ENCODE measurements around the gene LY6G6C. TPM values are rescaled to one million over a fixed set of nuclear protein-coding genes. Genes with fewer than 3 reads are reported as not detected.

Gene LY6G6C
- total RNA-seq, 4 donors from 2014 or later, result not detected

DNA sequence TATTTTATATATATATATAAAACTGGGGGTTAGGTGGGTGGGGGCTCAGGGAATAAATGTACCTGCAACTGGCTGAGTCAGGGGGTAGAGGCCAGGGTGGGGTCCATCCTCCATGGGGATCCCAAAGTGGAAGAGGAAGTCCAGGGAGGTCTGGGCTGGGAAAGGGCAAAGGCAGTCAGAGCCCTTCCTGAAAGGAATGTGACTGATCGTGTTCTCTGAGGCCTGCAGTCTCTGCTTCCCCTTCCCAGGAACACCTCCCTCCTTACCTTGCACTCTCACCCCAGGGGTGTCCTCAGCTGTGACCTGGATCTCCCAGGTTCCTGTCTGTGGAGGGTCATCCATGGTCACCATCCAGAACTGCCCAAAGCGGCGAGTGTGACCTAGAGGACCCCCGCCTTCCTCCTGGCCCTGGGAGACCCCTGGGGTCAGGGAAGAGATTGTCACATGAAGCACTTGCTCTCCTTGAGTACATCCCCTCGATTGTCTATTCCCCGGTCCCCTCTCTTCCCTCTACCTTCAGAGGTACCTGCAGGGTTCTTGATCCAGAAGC lies 45.6 kb upstream of the LY6G6C start:
- WGBS, 2 donors (ENCODE audit: low coverage in 1 of 2), result 17 to 64% methylated on average over 1 to 3 of the region's 6 CpGs
- TF ChIP-seq POLR2A (IDR thresholded peaks at IDR 0.05), result no peak
- TF ChIP-seq, protein P1, sequence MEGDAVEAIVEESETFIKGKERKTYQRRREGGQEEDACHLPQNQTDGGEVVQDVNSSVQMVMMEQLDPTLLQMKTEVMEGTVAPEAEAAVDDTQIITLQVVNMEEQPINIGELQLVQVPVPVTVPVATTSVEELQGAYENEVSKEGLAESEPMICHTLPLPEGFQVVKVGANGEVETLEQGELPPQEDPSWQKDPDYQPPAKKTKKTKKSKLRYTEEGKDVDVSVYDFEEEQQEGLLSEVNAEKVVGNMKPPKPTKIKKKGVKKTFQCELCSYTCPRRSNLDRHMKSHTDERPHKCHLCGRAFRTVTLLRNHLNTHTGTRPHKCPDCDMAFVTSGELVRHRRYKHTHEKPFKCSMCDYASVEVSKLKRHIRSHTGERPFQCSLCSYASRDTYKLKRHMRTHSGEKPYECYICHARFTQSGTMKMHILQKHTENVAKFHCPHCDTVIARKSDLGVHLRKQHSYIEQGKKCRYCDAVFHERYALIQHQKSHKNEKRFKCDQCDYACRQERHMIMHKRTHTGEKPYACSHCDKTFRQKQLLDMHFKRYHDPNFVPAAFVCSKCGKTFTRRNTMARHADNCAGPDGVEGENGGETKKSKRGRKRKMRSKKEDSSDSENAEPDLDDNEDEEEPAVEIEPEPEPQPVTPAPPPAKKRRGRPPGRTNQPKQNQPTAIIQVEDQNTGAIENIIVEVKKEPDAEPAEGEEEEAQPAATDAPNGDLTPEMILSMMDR (IDR thresholded peaks at IDR 0.05), result no peak
- TF ChIP-seq EP300 (IDR thresholded peaks at IDR 0.05), result no peak
- TF ChIP-seq POLR2AphosphoS5 (IDR thresholded peaks at IDR 0.05), result no peak
- no peaks in the 10 kb centered on the region for H3K27me3 ChIP-seq
- no peak overlapping the region for H3K4me3 ChIP-seq
- ATAC-seq, result no peak
- H3K36me3 ChIP-seq, result peaks cover 0 to 2% of the 10 kb centered on the region in 2 donors
- H3K9me3 ChIP-seq, result no peaks in the 10 kb centered on the region
- H3K4me1 ChIP-seq, result peaks cover 0 to 19% (median 3%) of the 10 kb centered on the region in 3 donors
- H3K27ac ChIP-seq, result no peak overlapping the region

DNA sequence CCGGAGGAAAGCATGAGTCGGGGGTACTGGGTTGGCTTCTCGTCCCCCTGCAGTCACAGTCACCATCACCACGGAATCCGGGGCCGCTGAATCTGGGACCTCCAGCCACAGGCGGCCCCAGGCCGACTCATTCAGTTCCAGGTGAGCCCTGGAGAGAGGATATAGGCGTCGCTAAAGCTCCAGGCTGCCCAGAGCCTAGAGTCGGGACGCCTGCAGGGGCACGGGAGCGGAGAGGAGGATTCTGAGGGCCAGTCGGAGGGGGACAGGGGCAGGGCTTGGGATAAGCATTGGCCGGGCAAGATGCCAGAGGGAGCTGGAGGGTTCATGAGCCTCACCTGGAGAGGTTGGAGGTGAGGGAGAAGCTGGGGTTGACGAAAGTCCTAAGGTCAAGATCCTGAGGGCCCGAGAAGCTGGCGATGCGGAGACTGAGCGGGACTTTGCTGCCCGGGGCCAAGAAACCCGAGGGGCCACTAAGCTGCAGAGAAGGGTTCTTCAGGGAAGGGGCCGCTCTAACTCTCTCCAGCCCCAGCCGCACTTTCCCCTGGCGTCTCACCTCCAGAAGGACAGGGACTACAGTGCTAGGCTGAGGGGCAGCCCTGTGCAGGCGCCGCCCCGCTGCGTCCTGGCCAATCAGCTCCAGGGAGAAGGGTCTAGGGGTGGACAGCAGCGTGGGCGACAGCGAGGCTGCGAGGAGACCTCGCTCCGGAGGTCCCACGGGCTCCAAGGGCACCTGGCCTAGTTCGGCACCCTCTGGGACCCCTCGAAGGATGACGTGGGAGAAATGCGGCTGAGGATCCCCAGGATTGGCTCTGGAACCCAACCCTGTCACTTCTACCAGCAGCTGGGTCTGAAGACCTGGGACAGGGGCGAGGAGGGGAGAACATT lies 44.6 kb upstream of the LY6G6C start:
- 4 to 53% methylated on average over 8 to 14 of the region's 42 CpGs for WGBS, 2 donors (ENCODE audit: low coverage in 1 of 2)
- H3K36me3 ChIP-seq, result peaks cover 0 to 12% of the 10 kb centered on the region in 2 donors
- H3K27ac ChIP-seq, result no peak overlapping the region
- H3K4me1 ChIP-seq, result peaks cover 0 to 19% (median 3%) of the 10 kb centered on the region in 3 donors
- H3K4me3 ChIP-seq, result peak overlapping the region in 1 of 2 donors; percentile 32
- TF ChIP-seq EP300 (IDR thresholded peaks at IDR 0.05), result no peak
- no peaks in the 10 kb centered on the region for H3K9me3 ChIP-seq
- ATAC-seq, result peak; percentile 58
- H3K27me3 ChIP-seq, result no peaks in the 10 kb centered on the region

DNA sequence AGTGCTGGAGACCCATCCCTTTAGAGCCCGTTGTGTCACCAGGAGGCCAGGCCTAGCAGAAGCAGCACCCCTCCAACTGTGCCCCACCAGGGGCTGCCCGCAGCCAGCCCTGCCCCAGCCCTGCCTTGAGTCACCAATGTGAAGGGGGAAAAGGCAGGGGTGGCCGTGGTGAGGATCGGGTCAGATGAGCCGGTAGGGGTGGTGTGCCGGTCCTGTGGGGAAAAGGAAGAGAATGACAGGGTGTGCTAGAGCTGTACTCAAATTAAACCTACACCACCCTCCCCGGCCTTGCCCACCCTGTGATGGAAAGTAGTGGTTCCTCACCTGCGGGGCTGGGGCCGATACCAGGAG lies 44.0 kb upstream of the LY6G6C start:
- Histone ChIP-seq H3K36me3 (peaks cover 0 to 15% of the 10 kb centered on the region in 2 donors), H3K9me3 (no peaks in the 10 kb centered on the region), H3K27ac (no peak overlapping the region), H3K4me3 (no peak overlapping the region), H3K27me3 (no peaks in the 10 kb centered on the region), H3K4me1 (peaks cover 0 to 19% (median 3%) of the 10 kb centered on the region in 3 donors)
- 80% methylated on average over 1 of the region's 9 CpGs; no CpG with 5 or more reads in 1 of the 2 donors for WGBS, 2 donors (ENCODE audit: low coverage in 1 of 2)
- no peak for ATAC-seq
- TF ChIP-seq, protein P1 (IDR thresholded peaks at IDR 0.05), result no peak
- TF ChIP-seq POLR2A (IDR thresholded peaks at IDR 0.05), result no peak
- TF ChIP-seq POLR2AphosphoS5 (IDR thresholded peaks at IDR 0.05), result no peak
- no peak for TF ChIP-seq EP300 (IDR thresholded peaks at IDR 0.05)

DNA sequence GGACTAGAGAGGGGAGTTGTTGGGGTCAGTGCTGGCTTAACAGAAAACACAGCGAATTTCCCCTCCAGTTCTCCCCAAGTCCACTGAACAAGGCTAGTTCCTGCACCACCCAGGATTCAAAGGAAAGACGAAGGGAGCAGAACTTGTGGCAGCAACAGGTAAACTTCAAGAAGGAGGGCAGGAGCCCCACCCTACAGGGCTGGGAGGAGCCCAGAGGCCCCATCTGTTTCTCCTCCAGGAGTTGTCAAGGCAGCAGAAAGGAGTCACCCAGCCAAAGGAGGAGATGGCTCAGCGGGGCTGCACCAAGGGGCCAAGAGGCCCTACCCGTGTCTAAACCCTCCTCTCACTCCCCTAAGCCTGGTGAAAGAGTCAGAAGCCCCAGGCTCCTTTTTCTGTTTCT lies 42.7 kb upstream of the LY6G6C start:
- H3K27ac ChIP-seq, result no peak overlapping the region
- no peaks in the 10 kb centered on the region for H3K27me3 ChIP-seq
- no peaks in the 10 kb centered on the region for H3K9me3 ChIP-seq
- ATAC-seq, result no peak
- H3K36me3 ChIP-seq, result peaks cover 0 to 25% of the 10 kb centered on the region in 2 donors
- 52 to 70% methylated on average over 1 to 4 of the region's 4 CpGs for WGBS, 2 donors (ENCODE audit: low coverage in 1 of 2)
- H3K4me1 ChIP-seq, result peaks cover 0 to 19% (median 3%) of the 10 kb centered on the region in 3 donors
- H3K4me3 ChIP-seq, result no peak overlapping the region
- TF ChIP-seq POLR2AphosphoS5 (IDR thresholded peaks at IDR 0.05) (no peak), EP300 (IDR thresholded peaks at IDR 0.05) (no peak), POLR2A (IDR thresholded peaks at IDR 0.05) (no peak)
- TF ChIP-seq, protein P1 (IDR thresholded peaks at IDR 0.05), result no peak

DNA sequence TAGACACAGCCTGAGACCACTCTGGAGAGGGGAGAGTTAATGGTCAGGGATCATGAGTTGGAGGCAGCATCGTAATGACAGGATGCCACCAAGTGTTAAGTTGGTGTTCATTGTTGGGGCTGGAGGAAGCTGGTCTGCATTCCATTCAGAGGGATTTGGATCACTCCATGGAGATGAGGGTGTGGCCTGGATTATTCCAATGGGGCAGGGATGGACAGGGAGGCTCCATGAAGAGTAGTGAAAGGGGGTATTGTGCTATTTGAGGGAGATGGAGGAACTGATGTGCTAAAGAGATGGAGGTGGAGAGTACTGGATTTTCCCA lies 42.0 kb upstream of the LY6G6C start:
- WGBS, 2 donors (ENCODE audit: low coverage in 1 of 2), result 22 to 33% methylated on average over 1 of the region's 1 CpG

More for the DNA sequence above, 42.0 kb upstream of the LY6G6C start:
- no peak for TF ChIP-seq EP300 (IDR thresholded peaks at IDR 0.05)
- TF ChIP-seq, protein P1 (IDR thresholded peaks at IDR 0.05), result no peak
- no peak for TF ChIP-seq POLR2A (IDR thresholded peaks at IDR 0.05)
- TF ChIP-seq POLR2AphosphoS5 (IDR thresholded peaks at IDR 0.05), result no peak
- no peaks in the 10 kb centered on the region for H3K27me3 ChIP-seq
- no peaks in the 10 kb centered on the region for H3K9me3 ChIP-seq
- peaks cover 0 to 19% (median 3%) of the 10 kb centered on the region in 3 donors for H3K4me1 ChIP-seq
- no peak overlapping the region for H3K4me3 ChIP-seq
- peaks cover 0 to 25% of the 10 kb centered on the region in 2 donors for H3K36me3 ChIP-seq
- ATAC-seq, result peak; percentile 31
- no peak overlapping the region for H3K27ac ChIP-seq

All from gastroesophageal sphincter (tissue), 4 donors.